ENCODE data around the gene SEC14L5.
A peak's percentile ranks its signal among the peaks of the same experiment; 100 is the strongest.

GRCh38 chr16:5025171-5025632, 67.1 kb downstream of the SEC14L5 start:
- TF ChIP-seq CTCF (conservative IDR thresholded peaks at IDR 0.05) = peak; percentile 12; the same call in 1 of the 2 replicates
- no peak for TF ChIP-seq ZFX (IDR thresholded peaks at IDR 0.05)
